SK-N-SH (cell line): ENCODE measurements around the gene FHOD3. TPM values are rescaled to one million over a fixed set of nuclear protein-coding genes. Genes with fewer than 3 reads are reported as not detected.
"Not testable (repeated sequence)": the region's sequence is repeated elsewhere in the genome, so short reads cannot be mapped to it uniquely, and the experiment has no call there.

Experiments
- CTCF ChIA-PET: fragments of 300-600, 350-600 bp; formaldehyde crosslinking; extraction: SDS; loops from one replicate; lab custom pipeline; 2021; lab: Yijun Ruan, JAX
- POLR2A ChIA-PET: fragments of 350-600 bp; sonication (Branson Sonifier 250); formaldehyde crosslinking; extraction: SDS; loops from one replicate; lab custom pipeline; 2020; ENCODE audit warnings: antibody characterized with exemption, inconsistent platforms; lab: Yijun Ruan, JAX
- DNase-seq: peaks from one replicate; pipeline ENCODE4 v3.0.0; 2012
- H2AFZ ChIP-seq: fragments of 200-600 bp; sonication (generic); 2 replicates; pipeline ENCODE4 v1.8.1; 2016; ENCODE audit warnings: antibody characterized with exemption, mild to moderate bottlenecking, low read depth
- H3F3A ChIP-seq: fragments of 200-600 bp; sonication (generic); replicated peaks from 2 replicates; pipeline ENCODE3; 2016; ENCODE audit warnings: antibody characterized with exemption, mild to moderate bottlenecking; ENCODE audit not compliant: insufficient read depth
- H3K27ac ChIP-seq, 2 experiments: fragments of 200-500 bp in 1 of 2; fragments of 200-600 bp in 1 of 2; sonication (Bioruptor generic) in 1 of 2; sonication (generic), shearing (Covaris generic) in 1 of 2; 2 replicates each; pipeline versions ENCODE4 v1.5.1 to v1.6.1; 2014 to 2016; ENCODE audit warnings: low read depth in 2 of 2, inconsistent platforms in 1 of 2, low read length in 1 of 2, mild to moderate bottlenecking in 1 of 2, mixed read lengths in 1 of 2
- H3K27me3 ChIP-seq: fragments of 200-600 bp; sonication (generic), shearing (Covaris generic); 2 replicates; pipeline ENCODE4 v1.6.1; 2016; ENCODE audit warnings: mixed run types; ENCODE audit not compliant: insufficient read depth
- H3K36me3 ChIP-seq, 2 experiments: fragments of 200-500 bp in 1 of 2; fragments of 200-600 bp in 1 of 2; sonication (Bioruptor generic) in 1 of 2; sonication (generic) in 1 of 2; replicated peaks in 1 of 2; 2 replicates each; pipeline versions ENCODE3 to v1.5.1; 2014 to 2016; ENCODE audit warnings: low read length in 1 of 2, mild to moderate bottlenecking in 1 of 2; ENCODE audit not compliant: insufficient read depth in 2 of 2, control insufficient read depth in 1 of 2
- H3K4me1 ChIP-seq, 2 experiments: fragments of 200-500 bp in 1 of 2; fragments of 200-600 bp in 1 of 2; sonication (Bioruptor generic) in 1 of 2; sonication (generic), shearing (Covaris generic) in 1 of 2; 2 replicates each; pipeline versions ENCODE4 v1.5.1 to v1.6.1; 2014 to 2016; ENCODE audit warnings: low read depth in 1 of 2, low read length in 1 of 2, mixed run types in 1 of 2; ENCODE audit not compliant: insufficient read depth in 2 of 2, control insufficient read depth in 1 of 2
- H3K4me2 ChIP-seq: fragments of 200-600 bp; sonication (generic), shearing (Covaris generic); 2 replicates; pipeline ENCODE4 v1.6.1; 2017; ENCODE audit warnings: mixed run types
- H3K4me3 ChIP-seq, 2 experiments: fragments of 200-500 bp in 1 of 2; fragments of 200-600 bp in 1 of 2; sonication (Bioruptor generic) in 1 of 2; sonication (generic), shearing (Covaris generic) in 1 of 2; 2 replicates each; pipeline versions ENCODE4 v1.5.1 to v1.8.1; 2014 to 2016; ENCODE audit warnings: low read depth in 2 of 2, inconsistent platforms in 1 of 2, low read length in 1 of 2, mild to moderate bottlenecking in 1 of 2, mixed read lengths in 1 of 2, moderate library complexity in 1 of 2
- H3K79me2 ChIP-seq: fragments of 200-600 bp; sonication (generic); 2 replicates; pipeline ENCODE4 v1.8.1; 2017; ENCODE audit warnings: mild to moderate bottlenecking; ENCODE audit not compliant: insufficient read depth
- H3K9ac ChIP-seq: fragments of 200-600 bp; sonication (generic); 2 replicates; pipeline ENCODE4 v1.6.1; 2017; ENCODE audit warnings: mixed run types
- H3K9me2 ChIP-seq: fragments of 200-600 bp; sonication (generic); 2 replicates; pipeline ENCODE4 v1.6.1; 2017; ENCODE audit warnings: mixed run types
- H3K9me3 ChIP-seq: fragments of 200-600 bp; sonication (generic); 2 replicates; pipeline ENCODE4 v1.6.1; 2017; ENCODE audit warnings: mixed run types, mild to moderate bottlenecking, moderate library complexity
- H4K20me1 ChIP-seq: fragments of 200-600 bp; sonication (generic); 2 replicates; pipeline ENCODE4 v1.6.1; 2017; ENCODE audit warnings: mild to moderate bottlenecking, mixed run types; ENCODE audit not compliant: insufficient read depth
- ELF1 ChIP-seq: IDR thresholded peaks from 2 replicates; pipeline ENCODE4 v1.4.0; 2012
- FOSL2 ChIP-seq: IDR thresholded peaks from 2 replicates; pipeline ENCODE4 v1.4.0; 2012; ENCODE audit warnings: low read depth, mild to moderate bottlenecking, moderate library complexity, borderline replicate concordance
- FOXJ3 ChIP-seq: sonication (generic); formaldehyde crosslinking; IDR thresholded peaks from 2 replicates; pipeline ENCODE4 v1.5.1; 2020; ENCODE audit warnings: mild to moderate bottlenecking, missing genetic modification reagents
- GATA2 ChIP-seq: sonication (generic); formaldehyde crosslinking; IDR thresholded peaks from 2 replicates; pipeline ENCODE4 v1.5.0; 2020; ENCODE audit warnings: mild to moderate bottlenecking, missing genetic modification reagents
- JUND ChIP-seq: IDR thresholded peaks from 2 replicates; pipeline ENCODE4 v1.4.0; 2012
- MXI1 ChIP-seq: IDR thresholded peaks from 2 replicates; pipeline ENCODE4 v1.6.1; 2012; ENCODE audit warnings: mild to moderate bottlenecking, low read depth, low read length, improper control_type of control experiment
- POLR2AphosphoS5 ChIP-seq: IDR thresholded peaks from 2 replicates; pipeline ENCODE4 v1.6.1; 2012; ENCODE audit warnings: low read depth, low read length
- RAD21 ChIP-seq: IDR thresholded peaks from 2 replicates; pipeline ENCODE4 v1.6.1; 2012; ENCODE audit warnings: mild to moderate bottlenecking, low read length
- SMC3 ChIP-seq: IDR thresholded peaks from 2 replicates; pipeline ENCODE4 v1.6.1; 2012; ENCODE audit warnings: low read depth, low read length, improper control_type of control experiment
- TAF1 ChIP-seq: IDR thresholded peaks from 2 replicates; pipeline ENCODE4 v1.6.1; 2012; ENCODE audit warnings: low read depth, mild to moderate bottlenecking, low read length, moderate library complexity, borderline replicate concordance
- TCF12 ChIP-seq: IDR thresholded peaks from 2 replicates; pipeline ENCODE4 v1.4.0; 2012
- TEAD4 ChIP-seq: IDR thresholded peaks from 2 replicates; pipeline ENCODE4 v1.4.0; 2012; ENCODE audit warnings: mild to moderate bottlenecking, borderline replicate concordance; ENCODE audit not compliant: insufficient read depth
- WGBS: methylation state at CpG from one replicate; pipeline ENCODE4 v1.1.6; 2017; ENCODE audit warnings: low lambda C conversion rate; 5-methylcytosine and 5-hydroxymethylcytosine counted together
- polyA plus RNA-seq, 3 experiments: library from polyadenylated mRNA; depleted of rRNA; stranded (reverse); fragments of >200 nt; gene quantifications; 2 replicates each; pipeline ENCODE4 v1.2.3, GENCODE V29; 2012
- TF ChIP-seq, protein P1 (sequence below): IDR thresholded peaks from 2 replicates; pipeline ENCODE4 v1.4.0; 2012; ENCODE audit warnings: low read depth, borderline replicate concordance
- TF ChIP-seq, protein P2 (sequence below): IDR thresholded peaks from 2 replicates; pipeline ENCODE4; 2012
- TF ChIP-seq, protein P3 (sequence below): IDR thresholded peaks from 2 replicates; pipeline ENCODE4 v1.6.1; 2012; ENCODE audit warnings: mild to moderate bottlenecking, low read depth, low read length, moderate library complexity

The FHOD3 gene
- polyA plus RNA-seq, 1 of the 3 experiments (the other 2 are of a cell fraction) = 10.9 TPM

DNA sequence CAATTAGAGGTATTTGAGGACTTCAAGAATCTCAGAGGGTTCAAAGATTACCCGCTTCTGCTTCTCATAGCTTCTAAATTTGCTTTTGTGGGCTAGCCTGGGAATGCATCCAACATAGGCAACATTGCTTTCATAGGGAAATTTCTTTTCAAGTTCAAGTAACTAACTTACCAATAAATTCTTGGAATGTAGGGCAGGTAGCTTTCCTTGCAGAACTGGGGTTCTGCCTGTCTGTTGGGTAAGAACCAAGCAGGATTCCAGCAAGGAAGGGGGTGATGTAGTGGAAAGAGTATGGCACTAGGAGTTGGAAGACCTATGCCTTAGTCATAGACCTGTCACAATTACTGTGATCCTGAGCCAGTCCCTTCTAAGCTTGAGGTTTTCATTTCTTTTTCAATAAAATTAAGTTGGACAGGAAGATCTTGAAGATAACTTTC lies 164.1 kb downstream of the FHOD3 start:
- WGBS = 58% methylated on average over 1 of the region's 1 CpG
- no peak for TF ChIP-seq SMC3
- TF ChIP-seq, protein P1, sequence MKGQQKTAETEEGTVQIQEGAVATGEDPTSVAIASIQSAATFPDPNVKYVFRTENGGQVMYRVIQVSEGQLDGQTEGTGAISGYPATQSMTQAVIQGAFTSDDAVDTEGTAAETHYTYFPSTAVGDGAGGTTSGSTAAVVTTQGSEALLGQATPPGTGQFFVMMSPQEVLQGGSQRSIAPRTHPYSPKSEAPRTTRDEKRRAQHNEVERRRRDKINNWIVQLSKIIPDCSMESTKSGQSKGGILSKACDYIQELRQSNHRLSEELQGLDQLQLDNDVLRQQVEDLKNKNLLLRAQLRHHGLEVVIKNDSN = no peak
- 0 out of 2 replicates have a peak, but pooled peaks have one; percentile 17 for TF ChIP-seq JUND
- TF ChIP-seq TCF12 = peak; percentile 49; the same call in 1 of the 2 replicates
- no peak for TF ChIP-seq MXI1
- no peak for TF ChIP-seq FOXJ3
- TF ChIP-seq RAD21 = no peak
- TF ChIP-seq, protein P2, sequence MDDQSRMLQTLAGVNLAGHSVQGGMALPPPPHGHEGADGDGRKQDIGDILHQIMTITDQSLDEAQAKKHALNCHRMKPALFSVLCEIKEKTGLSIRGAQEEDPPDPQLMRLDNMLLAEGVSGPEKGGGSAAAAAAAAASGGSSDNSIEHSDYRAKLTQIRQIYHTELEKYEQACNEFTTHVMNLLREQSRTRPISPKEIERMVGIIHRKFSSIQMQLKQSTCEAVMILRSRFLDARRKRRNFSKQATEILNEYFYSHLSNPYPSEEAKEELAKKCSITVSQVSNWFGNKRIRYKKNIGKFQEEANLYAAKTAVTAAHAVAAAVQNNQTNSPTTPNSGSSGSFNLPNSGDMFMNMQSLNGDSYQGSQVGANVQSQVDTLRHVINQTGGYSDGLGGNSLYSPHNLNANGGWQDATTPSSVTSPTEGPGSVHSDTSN = peak; percentile 53
- Histone ChIP-seq H3K27me3 (no peaks in the 10 kb centered on the region), H3K9me3 (no peaks in the 10 kb centered on the region), H3K79me2 (no peaks in the 10 kb centered on the region), H3K9me2 (no peaks in the 10 kb centered on the region), H3K4me1 (no peaks in the 10 kb centered on the region; a peak in 1 of 4 replicates), H3K4me3 (no peak overlapping the region), H3K4me2 (0 out of 2 replicates have a peak overlapping the region, but pooled peaks have one; percentile 19), H4K20me1 (no peaks in the 10 kb centered on the region), H3K36me3 (no peaks in the 10 kb centered on the region), H3K27ac (no peak overlapping the region), H2AFZ (no peak overlapping the region), H3K9ac (no peak overlapping the region), H3F3A (no peaks in the 10 kb centered on the region)
- ChIA-PET CTCF (interaction anchor here (0.8 to 1.1 kb wide), 3 partner anchors 10 to 151 kb away, joined by 3 read pairs; no protein-coding TSS in a partner anchor), POLR2A (interaction anchor here (0.5 to 0.6 kb wide), 2 partner anchors 164 to 452 kb away, joined by 3 read pairs; partner anchors contain the start of gene FHOD3)
- no peak for DNase-seq

DNA sequence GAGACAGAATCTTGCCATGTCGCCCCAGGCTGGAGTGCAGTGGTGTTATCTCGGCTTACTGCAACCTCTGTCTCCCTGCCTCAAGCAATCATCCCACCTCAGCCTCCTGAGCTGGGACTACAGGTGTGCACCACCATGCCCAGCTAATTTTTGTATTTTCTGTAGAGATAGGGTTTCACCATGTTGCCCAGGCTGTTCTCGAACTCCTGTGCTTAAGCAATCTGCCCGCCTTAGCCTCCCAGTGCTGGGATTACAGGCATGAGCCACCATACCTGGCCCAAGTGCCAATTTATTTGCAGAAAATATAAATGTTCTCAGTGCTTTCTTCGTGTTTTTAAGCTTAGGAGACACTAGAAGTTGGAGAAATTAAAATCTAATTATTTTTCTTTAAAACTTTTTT lies 166.0 kb downstream of the FHOD3 start:
- H3K4me1 ChIP-seq = peaks cover 0 to 17% of the 10 kb centered on the region in 2 experiments; a peak in 1 of 4 replicates
- 92% methylated on average over 5 of the region's 5 CpGs for WGBS
- H3K27me3 ChIP-seq, DNase-seq, POLR2A ChIA-PET, H3K4me2 ChIP-seq, H3K36me3 ChIP-seq, H3K9me2 ChIP-seq, H2AFZ ChIP-seq, H3F3A ChIP-seq, CTCF ChIA-PET, H3K4me3 ChIP-seq, H3K9ac ChIP-seq, H3K79me2 ChIP-seq, H3K27ac ChIP-seq, H3K9me3 ChIP-seq, H4K20me1 ChIP-seq: not testable (repeated sequence)

DNA sequence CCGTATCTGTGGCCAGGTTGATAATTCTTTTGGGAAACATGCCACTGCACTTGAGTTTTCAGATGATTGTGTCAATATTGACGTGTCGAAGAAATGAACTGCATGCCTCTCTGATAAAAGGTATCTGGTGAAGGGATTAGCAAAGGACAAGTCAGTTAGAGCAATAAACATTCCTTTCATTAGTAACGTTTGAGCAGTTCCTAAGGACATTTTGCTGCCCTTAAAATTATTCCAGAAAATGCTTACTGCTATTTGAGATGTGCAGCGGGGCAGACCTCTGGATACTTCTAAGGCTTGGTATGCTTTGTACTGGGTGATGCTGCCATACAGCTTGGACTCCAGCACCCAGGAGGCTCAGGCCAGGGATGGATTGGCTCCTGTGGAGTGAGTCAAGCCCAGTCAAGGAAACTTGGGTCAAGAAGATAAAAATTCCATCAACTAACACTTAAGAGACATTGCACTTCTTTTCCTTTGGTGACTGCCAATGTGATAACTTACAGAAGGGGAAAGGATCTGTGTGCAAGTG lies 166.7 kb downstream of the FHOD3 start:
- no peak overlapping the region for H3K4me2 ChIP-seq
- POLR2A ChIA-PET = no interaction called here
- no peaks in the 10 kb centered on the region for H4K20me1 ChIP-seq
- H3K9me3 ChIP-seq = no peaks in the 10 kb centered on the region
- DNase-seq = no peak
- H3K79me2 ChIP-seq = no peaks in the 10 kb centered on the region
- CTCF ChIA-PET = no interaction called here
- H3K36me3 ChIP-seq = no peaks in the 10 kb centered on the region
- H3K27me3 ChIP-seq = no peaks in the 10 kb centered on the region
- no peak overlapping the region for H2AFZ ChIP-seq
- no peak overlapping the region for H3K9ac ChIP-seq
- H3K9me2 ChIP-seq = no peaks in the 10 kb centered on the region
- peaks cover 0 to 20% of the 10 kb centered on the region in 2 experiments; a peak in 1 of 4 replicates for H3K4me1 ChIP-seq
- no peaks in the 10 kb centered on the region for H3F3A ChIP-seq
- H3K27ac ChIP-seq = no peak overlapping the region
- WGBS = 74% methylated on average over 5 of the region's 5 CpGs
- H3K4me3 ChIP-seq = no peak overlapping the region
- TF ChIP-seq, protein P3, sequence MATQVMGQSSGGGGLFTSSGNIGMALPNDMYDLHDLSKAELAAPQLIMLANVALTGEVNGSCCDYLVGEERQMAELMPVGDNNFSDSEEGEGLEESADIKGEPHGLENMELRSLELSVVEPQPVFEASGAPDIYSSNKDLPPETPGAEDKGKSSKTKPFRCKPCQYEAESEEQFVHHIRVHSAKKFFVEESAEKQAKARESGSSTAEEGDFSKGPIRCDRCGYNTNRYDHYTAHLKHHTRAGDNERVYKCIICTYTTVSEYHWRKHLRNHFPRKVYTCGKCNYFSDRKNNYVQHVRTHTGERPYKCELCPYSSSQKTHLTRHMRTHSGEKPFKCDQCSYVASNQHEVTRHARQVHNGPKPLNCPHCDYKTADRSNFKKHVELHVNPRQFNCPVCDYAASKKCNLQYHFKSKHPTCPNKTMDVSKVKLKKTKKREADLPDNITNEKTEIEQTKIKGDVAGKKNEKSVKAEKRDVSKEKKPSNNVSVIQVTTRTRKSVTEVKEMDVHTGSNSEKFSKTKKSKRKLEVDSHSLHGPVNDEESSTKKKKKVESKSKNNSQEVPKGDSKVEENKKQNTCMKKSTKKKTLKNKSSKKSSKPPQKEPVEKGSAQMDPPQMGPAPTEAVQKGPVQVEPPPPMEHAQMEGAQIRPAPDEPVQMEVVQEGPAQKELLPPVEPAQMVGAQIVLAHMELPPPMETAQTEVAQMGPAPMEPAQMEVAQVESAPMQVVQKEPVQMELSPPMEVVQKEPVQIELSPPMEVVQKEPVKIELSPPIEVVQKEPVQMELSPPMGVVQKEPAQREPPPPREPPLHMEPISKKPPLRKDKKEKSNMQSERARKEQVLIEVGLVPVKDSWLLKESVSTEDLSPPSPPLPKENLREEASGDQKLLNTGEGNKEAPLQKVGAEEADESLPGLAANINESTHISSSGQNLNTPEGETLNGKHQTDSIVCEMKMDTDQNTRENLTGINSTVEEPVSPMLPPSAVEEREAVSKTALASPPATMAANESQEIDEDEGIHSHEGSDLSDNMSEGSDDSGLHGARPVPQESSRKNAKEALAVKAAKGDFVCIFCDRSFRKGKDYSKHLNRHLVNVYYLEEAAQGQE = no peak
- TF ChIP-seq, protein P2 = no peak
- TF ChIP-seq TCF12 (no peak), GATA2 (CRISPR knock-in tag) (no peak), FOSL2 (no peak), ELF1 (no peak), RAD21 (no peak), TEAD4 (no peak), TAF1 (no peak), POLR2AphosphoS5 (no peak)
